Nephron (organoid): ENCODE results near the gene KCNK10.

Source experiments
- H3K27ac Mint-ChIP-seq, 3 experiments: 2 replicates each; pipeline ENCODE4 v1.8.0; 2020; ENCODE audit warnings: mixed read lengths in 3 of 3, mild to moderate bottlenecking in 2 of 3, moderate library complexity in 1 of 3
- H3K27me3 Mint-ChIP-seq: 2 replicates; pipeline ENCODE4 v1.8.0; 2021; ENCODE audit warnings: low read depth, mild to moderate bottlenecking, moderate library complexity, mixed read lengths
- H3K36me3 Mint-ChIP-seq: 2 replicates; pipeline ENCODE4 v1.8.0; 2020; ENCODE audit warnings: low read depth, mixed read lengths
- H3K4me1 Mint-ChIP-seq: 2 replicates; pipeline ENCODE4 v1.8.0; 2020; ENCODE audit warnings: mixed read lengths
- H3K4me3 Mint-ChIP-seq, 3 experiments: 2 replicates each; pipeline ENCODE4 v1.8.0; 2020; ENCODE audit warnings: mild to moderate bottlenecking in 3 of 3, mixed read lengths in 3 of 3, moderate library complexity in 2 of 3
- H3K9me3 Mint-ChIP-seq: 2 replicates; pipeline ENCODE4 v1.8.0; 2020; ENCODE audit warnings: mixed read lengths
- TF ChIP-seq, protein P1 (sequence below), 3 experiments: fragments of 200-600 bp; sonication (generic); IDR thresholded peaks; one replicate each; pipeline ENCODE4 v1.5.0; 2021; ENCODE audit warnings: antibody characterized with exemption in 3 of 3; ENCODE audit not compliant: unreplicated experiment in 3 of 3

KCNK10 gene

GRCh38 chr14:88156127-88156526 lies 166.9 kb downstream of the KCNK10 start:
- H3K36me3 Mint-ChIP-seq, result no peaks in the 10 kb centered on the region
- peak overlapping the region in 2 of 3 experiments; percentile 3 to 54 for H3K27ac Mint-ChIP-seq
- H3K4me1 Mint-ChIP-seq, result peaks cover 9% of the 10 kb centered on the region
- peaks cover 10% of the 10 kb centered on the region for H3K27me3 Mint-ChIP-seq
- H3K9me3 Mint-ChIP-seq, result peaks cover 5% of the 10 kb centered on the region
- TF ChIP-seq, protein P1, sequence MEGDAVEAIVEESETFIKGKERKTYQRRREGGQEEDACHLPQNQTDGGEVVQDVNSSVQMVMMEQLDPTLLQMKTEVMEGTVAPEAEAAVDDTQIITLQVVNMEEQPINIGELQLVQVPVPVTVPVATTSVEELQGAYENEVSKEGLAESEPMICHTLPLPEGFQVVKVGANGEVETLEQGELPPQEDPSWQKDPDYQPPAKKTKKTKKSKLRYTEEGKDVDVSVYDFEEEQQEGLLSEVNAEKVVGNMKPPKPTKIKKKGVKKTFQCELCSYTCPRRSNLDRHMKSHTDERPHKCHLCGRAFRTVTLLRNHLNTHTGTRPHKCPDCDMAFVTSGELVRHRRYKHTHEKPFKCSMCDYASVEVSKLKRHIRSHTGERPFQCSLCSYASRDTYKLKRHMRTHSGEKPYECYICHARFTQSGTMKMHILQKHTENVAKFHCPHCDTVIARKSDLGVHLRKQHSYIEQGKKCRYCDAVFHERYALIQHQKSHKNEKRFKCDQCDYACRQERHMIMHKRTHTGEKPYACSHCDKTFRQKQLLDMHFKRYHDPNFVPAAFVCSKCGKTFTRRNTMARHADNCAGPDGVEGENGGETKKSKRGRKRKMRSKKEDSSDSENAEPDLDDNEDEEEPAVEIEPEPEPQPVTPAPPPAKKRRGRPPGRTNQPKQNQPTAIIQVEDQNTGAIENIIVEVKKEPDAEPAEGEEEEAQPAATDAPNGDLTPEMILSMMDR (IDR thresholded peaks at IDR 0.05; ENCODE audit: unreplicated experiment in 3 of 3), result no peak
- H3K4me3 Mint-ChIP-seq, result no peak overlapping the region

DNA sequence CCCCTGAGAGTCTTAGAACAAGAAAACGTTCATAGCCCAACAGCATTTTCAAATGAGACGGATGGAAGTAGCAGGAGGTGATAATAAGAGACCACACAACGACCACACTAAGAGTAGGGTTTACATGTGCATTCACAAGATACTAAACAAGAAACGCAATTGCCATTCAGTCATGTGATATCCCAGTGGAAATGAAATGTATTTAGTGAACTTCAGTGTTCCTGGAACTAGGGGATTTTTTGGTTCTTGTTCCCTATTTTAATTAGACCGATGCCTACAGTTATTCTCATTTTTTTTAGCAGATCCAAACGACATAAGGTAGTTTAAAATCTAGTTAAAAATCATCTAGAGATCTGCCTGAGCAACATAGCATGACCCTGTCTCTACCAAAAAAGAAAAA lies 168.1 kb downstream of the KCNK10 start:
- Mint-ChIP-seq H3K4me3 (no peak overlapping the region), H3K4me1 (peaks cover 9% of the 10 kb centered on the region), H3K9me3 (peaks cover 5% of the 10 kb centered on the region), H3K36me3 (no peaks in the 10 kb centered on the region), H3K27me3 (peaks cover 10% of the 10 kb centered on the region), H3K27ac (no peak overlapping the region)
- TF ChIP-seq, protein P1 (IDR thresholded peaks at IDR 0.05; ENCODE audit: unreplicated experiment in 3 of 3), result no peak

DNA sequence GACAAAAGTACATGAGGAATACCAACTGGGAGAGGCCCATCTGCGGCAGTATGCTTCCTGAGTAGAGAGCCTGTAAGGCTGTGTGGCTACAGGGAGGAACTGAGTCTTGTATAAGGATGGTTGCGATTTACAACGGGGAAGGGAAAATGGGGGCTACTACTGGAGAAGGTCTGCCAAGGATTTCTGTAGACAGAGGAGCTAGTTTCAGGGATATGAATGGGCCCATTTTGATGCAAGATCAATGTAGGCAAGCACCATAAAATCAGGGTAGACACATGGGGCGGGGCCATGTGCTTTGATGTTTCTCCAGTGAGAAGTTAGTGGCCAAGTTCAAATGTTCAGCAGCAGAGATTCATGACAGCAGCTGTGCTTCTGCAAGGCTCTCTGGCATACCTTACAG lies 168.7 kb downstream of the KCNK10 start:
- Mint-ChIP-seq H3K27ac (no peak overlapping the region), H3K9me3 (peaks cover 5% of the 10 kb centered on the region), H3K27me3 (peaks cover 8% of the 10 kb centered on the region), H3K4me1 (peaks cover 9% of the 10 kb centered on the region), H3K4me3 (no peak overlapping the region), H3K36me3 (no peaks in the 10 kb centered on the region)
- TF ChIP-seq, protein P1 (IDR thresholded peaks at IDR 0.05; ENCODE audit: unreplicated experiment in 3 of 3), result no peak

DNA sequence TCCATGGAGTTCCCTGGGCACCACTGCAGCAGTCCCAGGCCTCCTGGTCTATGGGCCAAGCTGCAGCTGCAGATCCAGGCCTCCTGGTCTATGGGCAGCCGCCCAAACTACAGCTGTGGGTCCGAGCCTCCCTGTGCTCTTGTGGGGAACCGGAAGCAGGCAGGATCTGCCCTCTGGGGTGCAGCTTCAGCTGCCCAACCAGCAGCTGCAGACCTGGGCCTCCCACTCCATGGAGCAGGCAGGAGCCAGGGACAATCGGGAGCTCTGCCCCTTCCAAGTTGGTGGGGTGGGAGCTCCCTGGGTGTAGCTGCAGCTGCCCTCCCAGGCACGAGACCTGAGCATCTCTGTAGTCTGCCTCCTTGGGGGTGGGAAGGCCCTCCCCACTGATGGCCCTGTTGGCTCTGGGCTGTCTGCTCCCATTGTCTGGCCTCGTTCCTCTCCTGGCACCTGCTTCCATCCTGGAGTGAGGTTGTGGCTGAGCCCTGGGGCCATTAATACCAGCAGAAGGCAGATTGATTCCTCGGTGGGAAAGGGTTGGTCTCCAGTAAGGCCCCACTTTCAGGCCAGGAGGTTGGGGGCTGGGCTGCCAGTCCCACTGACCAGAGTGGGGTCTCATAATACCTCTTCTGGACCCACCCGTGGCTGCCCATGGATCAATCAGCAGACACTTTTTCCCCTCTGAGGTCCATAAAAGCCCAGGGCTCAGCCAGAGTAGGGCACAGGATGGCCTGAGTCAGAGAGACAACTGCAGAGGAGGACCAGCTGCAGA lies 176.0 kb downstream of the KCNK10 start:
- no peaks in the 10 kb centered on the region for H3K36me3 Mint-ChIP-seq
- peaks cover 20% of the 10 kb centered on the region for H3K27me3 Mint-ChIP-seq
- TF ChIP-seq, protein P1 (IDR thresholded peaks at IDR 0.05; ENCODE audit: unreplicated experiment in 3 of 3), result no peak
- no peaks in the 10 kb centered on the region for H3K4me1 Mint-ChIP-seq
- H3K27ac Mint-ChIP-seq, result no peak overlapping the region
- peaks cover 5% of the 10 kb centered on the region for H3K9me3 Mint-ChIP-seq
- H3K4me3 Mint-ChIP-seq, result no peak overlapping the region

DNA sequence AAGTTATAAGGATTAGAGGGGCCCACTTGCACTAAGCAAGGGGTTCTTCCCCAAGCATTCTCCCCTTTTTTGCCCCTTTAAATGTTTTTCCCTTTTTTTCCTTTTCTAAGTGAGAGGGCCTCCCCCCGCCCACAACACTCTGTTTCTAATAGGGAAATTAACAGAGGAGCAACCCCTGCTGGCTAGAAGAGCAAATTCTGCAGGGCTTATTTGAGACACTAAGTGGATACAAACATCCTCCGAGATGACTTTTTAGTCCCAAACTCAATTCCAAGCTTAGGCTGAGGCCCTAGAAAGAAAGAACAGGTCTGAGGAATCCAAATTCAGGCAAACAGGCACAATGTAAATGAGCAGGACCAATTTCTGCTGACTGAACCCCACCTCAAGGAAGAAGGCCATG lies 179.3 kb downstream of the KCNK10 start:
- H3K27ac Mint-ChIP-seq, result no peak overlapping the region
- H3K36me3 Mint-ChIP-seq, result no peaks in the 10 kb centered on the region
- peaks cover 25% of the 10 kb centered on the region for H3K27me3 Mint-ChIP-seq
- no peaks in the 10 kb centered on the region for H3K9me3 Mint-ChIP-seq
- H3K4me1 Mint-ChIP-seq, result no peaks in the 10 kb centered on the region
- H3K4me3 Mint-ChIP-seq, result no peak overlapping the region
- TF ChIP-seq, protein P1 (IDR thresholded peaks at IDR 0.05; ENCODE audit: unreplicated experiment in 3 of 3), result no peak

DNA sequence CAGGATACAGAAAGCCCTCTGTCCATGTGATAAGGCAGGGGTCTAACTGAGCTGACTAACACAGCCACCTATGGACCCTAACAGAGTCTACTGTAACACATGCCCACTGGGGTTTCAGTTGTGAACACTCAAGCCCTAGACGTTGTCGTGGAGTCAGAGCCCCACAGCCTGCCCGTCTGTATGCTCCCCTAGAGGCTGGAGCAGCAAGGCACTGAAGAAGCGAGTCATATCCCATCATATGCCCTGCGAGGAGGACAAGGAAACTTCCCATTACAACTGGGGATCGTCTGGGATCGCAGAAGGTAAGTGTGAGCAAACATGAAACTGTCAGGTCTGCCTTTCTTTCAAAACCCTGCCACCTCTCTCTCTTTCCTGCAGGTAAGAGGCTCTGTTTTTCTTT lies 180.1 kb downstream of the KCNK10 start:
- no peak overlapping the region for H3K27ac Mint-ChIP-seq
- H3K9me3 Mint-ChIP-seq, result no peaks in the 10 kb centered on the region
- H3K27me3 Mint-ChIP-seq, result peaks cover 25% of the 10 kb centered on the region

More for the DNA sequence above, 180.1 kb downstream of the KCNK10 start:
- H3K4me3 Mint-ChIP-seq, result no peak overlapping the region
- no peaks in the 10 kb centered on the region for H3K4me1 Mint-ChIP-seq
- no peaks in the 10 kb centered on the region for H3K36me3 Mint-ChIP-seq
- TF ChIP-seq, protein P1 (IDR thresholded peaks at IDR 0.05; ENCODE audit: unreplicated experiment in 3 of 3), result no peak
